ENCODE results near the gene EGF.

Gene EGF

DNA sequence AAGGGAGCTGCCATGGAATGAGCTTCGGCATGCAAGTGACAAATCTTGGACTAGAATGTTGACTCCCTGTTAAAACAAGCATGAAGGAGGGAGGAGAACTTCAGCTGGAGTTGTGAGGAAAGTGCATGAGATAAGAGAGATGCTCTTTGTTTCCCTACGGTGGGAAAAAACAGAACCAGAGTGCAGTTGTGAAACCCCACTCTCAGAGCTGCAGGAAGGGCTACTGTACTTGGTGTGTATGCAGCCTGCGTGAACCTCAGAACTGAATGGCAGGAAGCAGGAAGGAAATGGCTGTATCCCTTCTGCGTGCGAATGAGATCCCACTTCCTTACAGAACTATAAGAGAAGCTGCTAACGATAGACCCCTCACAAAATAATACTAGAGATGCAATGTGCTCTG, 57.2 kb downstream of the EGF start:
- Histone ChIP-seq H3K9me3 (ENCODE audit: insufficient read depth, low read length) (no peaks in the 10 kb centered on the region), H3F3A (ENCODE audit: insufficient read depth) (no peaks in the 10 kb centered on the region), H3K4me2 (ENCODE audit: low read depth, low read length, poor library complexity, severe bottlenecking) (no peak overlapping the region), H3K9me2 (replicated peaks; ENCODE audit: insufficient read depth, low read length) (no peaks in the 10 kb centered on the region), H3K27ac (ENCODE audit: low read depth, low read length) (no peak overlapping the region), H2AFZ (ENCODE audit: low read depth, low read length, severe bottlenecking) (no peak overlapping the region), H3K79me2 (ENCODE audit: insufficient read depth, low read length) (no peaks in the 10 kb centered on the region), H3K9ac (ENCODE audit: low read length) (no peak overlapping the region), H3K27me3 (ENCODE audit: low read length) (no peaks in the 10 kb centered on the region), H4K20me1 (ENCODE audit: low read depth, low read length) (no peaks in the 10 kb centered on the region), H3K4me3 (ENCODE audit: insufficient read depth, low read length, poor library complexity, severe bottlenecking) (no peak overlapping the region), H3K36me3 (ENCODE audit: low read length) (no peaks in the 10 kb centered on the region)
- TF ChIP-seq, protein P1, sequence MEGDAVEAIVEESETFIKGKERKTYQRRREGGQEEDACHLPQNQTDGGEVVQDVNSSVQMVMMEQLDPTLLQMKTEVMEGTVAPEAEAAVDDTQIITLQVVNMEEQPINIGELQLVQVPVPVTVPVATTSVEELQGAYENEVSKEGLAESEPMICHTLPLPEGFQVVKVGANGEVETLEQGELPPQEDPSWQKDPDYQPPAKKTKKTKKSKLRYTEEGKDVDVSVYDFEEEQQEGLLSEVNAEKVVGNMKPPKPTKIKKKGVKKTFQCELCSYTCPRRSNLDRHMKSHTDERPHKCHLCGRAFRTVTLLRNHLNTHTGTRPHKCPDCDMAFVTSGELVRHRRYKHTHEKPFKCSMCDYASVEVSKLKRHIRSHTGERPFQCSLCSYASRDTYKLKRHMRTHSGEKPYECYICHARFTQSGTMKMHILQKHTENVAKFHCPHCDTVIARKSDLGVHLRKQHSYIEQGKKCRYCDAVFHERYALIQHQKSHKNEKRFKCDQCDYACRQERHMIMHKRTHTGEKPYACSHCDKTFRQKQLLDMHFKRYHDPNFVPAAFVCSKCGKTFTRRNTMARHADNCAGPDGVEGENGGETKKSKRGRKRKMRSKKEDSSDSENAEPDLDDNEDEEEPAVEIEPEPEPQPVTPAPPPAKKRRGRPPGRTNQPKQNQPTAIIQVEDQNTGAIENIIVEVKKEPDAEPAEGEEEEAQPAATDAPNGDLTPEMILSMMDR (IDR thresholded peaks at IDR 0.05; ENCODE audit: insufficient read depth, low read length, poor library complexity, severe bottlenecking), result no peak
- no peak for TF ChIP-seq EZH2phosphoT487 (conservative IDR thresholded peaks at IDR 0.05; ENCODE audit: low read length)

DNA sequence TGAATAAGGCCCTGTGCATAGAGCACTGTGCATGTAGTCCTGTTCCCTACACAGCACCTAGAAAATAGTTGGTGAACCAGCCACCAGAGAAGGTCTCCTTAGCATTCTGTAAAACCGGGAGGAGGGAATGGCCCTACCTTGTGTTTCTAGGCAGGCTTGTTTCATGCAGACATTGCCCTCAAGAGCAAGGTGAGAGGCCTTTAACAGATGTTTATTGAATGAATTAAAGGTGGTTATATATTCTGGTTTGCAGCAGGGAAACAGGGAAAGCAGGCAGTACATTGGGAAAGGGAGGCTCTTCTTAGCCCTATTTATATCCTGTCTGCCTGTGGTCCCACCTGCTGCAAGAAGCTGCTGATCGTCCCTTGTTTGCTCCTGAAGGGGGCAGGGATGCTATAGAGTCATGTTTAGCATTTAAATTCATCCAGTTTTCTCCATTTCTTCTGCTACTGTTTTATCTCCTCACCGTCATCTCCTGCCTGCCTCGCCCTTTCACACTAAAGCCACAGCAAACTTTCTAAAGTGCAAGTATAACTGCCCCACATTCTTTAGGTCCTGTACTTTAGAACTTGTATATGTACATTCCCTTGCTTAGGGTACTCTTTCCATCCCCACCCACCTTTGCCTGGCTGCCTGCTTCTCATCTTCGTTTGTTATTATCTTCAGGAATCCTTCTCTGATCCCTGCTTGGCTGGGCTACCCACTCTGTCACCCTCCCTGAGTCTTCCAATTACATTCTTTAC, 60.3 kb downstream of the EGF start:
- Histone ChIP-seq H3K27me3 (ENCODE audit: low read length) (no peaks in the 10 kb centered on the region), H3F3A (ENCODE audit: insufficient read depth) (no peaks in the 10 kb centered on the region), H3K9me3 (ENCODE audit: insufficient read depth, low read length) (no peaks in the 10 kb centered on the region), H3K4me3 (ENCODE audit: insufficient read depth, low read length, poor library complexity, severe bottlenecking) (no peak overlapping the region), H3K9ac (ENCODE audit: low read length) (no peak overlapping the region), H3K4me2 (ENCODE audit: low read depth, low read length, poor library complexity, severe bottlenecking) (no peak overlapping the region), H3K9me2 (replicated peaks; ENCODE audit: insufficient read depth, low read length) (no peaks in the 10 kb centered on the region), H3K79me2 (ENCODE audit: insufficient read depth, low read length) (no peaks in the 10 kb centered on the region), H3K36me3 (ENCODE audit: low read length) (no peaks in the 10 kb centered on the region), H4K20me1 (ENCODE audit: low read depth, low read length) (no peaks in the 10 kb centered on the region), H2AFZ (ENCODE audit: low read depth, low read length, severe bottlenecking) (no peak overlapping the region), H3K27ac (ENCODE audit: low read depth, low read length) (no peak overlapping the region)
- TF ChIP-seq EZH2phosphoT487 (conservative IDR thresholded peaks at IDR 0.05; ENCODE audit: low read length), result no peak
- TF ChIP-seq, protein P1 (IDR thresholded peaks at IDR 0.05; ENCODE audit: insufficient read depth, low read length, poor library complexity, severe bottlenecking), result no peak

GRCh38 chr4:109973529-109973905, 60.8 kb downstream of the EGF start:
- Histone ChIP-seq H2AFZ (ENCODE audit: low read depth, low read length, severe bottlenecking) (no peak overlapping the region), H3K4me2 (ENCODE audit: low read depth, low read length, poor library complexity, severe bottlenecking) (no peak overlapping the region), H4K20me1 (ENCODE audit: low read depth, low read length) (no peaks in the 10 kb centered on the region)

More at GRCh38 chr4:109973529-109973905, 60.8 kb downstream of the EGF start:
- H3K9me2 ChIP-seq (replicated peaks; ENCODE audit: insufficient read depth, low read length), result no peaks in the 10 kb centered on the region
- no peaks in the 10 kb centered on the region for H3F3A ChIP-seq (ENCODE audit: insufficient read depth)
- no peak overlapping the region for H3K27ac ChIP-seq (ENCODE audit: low read depth, low read length)
- no peaks in the 10 kb centered on the region for H3K27me3 ChIP-seq (ENCODE audit: low read length)
- no peaks in the 10 kb centered on the region for H3K36me3 ChIP-seq (ENCODE audit: low read length)
- H3K9ac ChIP-seq (ENCODE audit: low read length), result no peak overlapping the region
- TF ChIP-seq, protein P1 (IDR thresholded peaks at IDR 0.05; ENCODE audit: insufficient read depth, low read length, poor library complexity, severe bottlenecking), result no peak
- no peaks in the 10 kb centered on the region for H3K9me3 ChIP-seq (ENCODE audit: insufficient read depth, low read length)
- no peaks in the 10 kb centered on the region for H3K79me2 ChIP-seq (ENCODE audit: insufficient read depth, low read length)
- no peak overlapping the region for H3K4me3 ChIP-seq (ENCODE audit: insufficient read depth, low read length, poor library complexity, severe bottlenecking)

Measured in SU-DHL-6 (cell line).